ENCODE results near the gene IMMP2L.

Gene IMMP2L

GRCh38 chr7:110948280-110948679, 614.0 kb downstream of the IMMP2L start:
- Histone ChIP-seq H3K4me1 (ENCODE audit: control insufficient read depth in 1 of 2, insufficient read depth in 1 of 2, low read depth in 1 of 2, low read length in 1 of 2) (no peaks in the 10 kb centered on the region), H3K4me3 (ENCODE audit: low read depth in 1 of 2, low read length in 1 of 2) (no peak overlapping the region), H3K27me3 (no peaks in the 10 kb centered on the region), H3K27ac (no peak overlapping the region), H3K9me3 (no peaks in the 10 kb centered on the region), H3K36me3 (no peaks in the 10 kb centered on the region)
- no peak for TF ChIP-seq CTCF (IDR thresholded peaks at IDR 0.05)

- no peak for TF ChIP-seq CTCF (IDR thresholded peaks at IDR 0.05)
- no peaks in the 10 kb centered on the region for H3K27me3 ChIP-seq
- H3K27ac ChIP-seq: no peak overlapping the region
- no peak overlapping the region for H3K4me3 ChIP-seq (ENCODE audit: low read depth in 1 of 2, low read length in 1 of 2)
- H3K4me1 ChIP-seq (ENCODE audit: control insufficient read depth in 1 of 2, insufficient read depth in 1 of 2, low read depth in 1 of 2, low read length in 1 of 2): no peaks in the 10 kb centered on the region
- H3K9me3 ChIP-seq: no peaks in the 10 kb centered on the region
- H3K36me3 ChIP-seq: no peaks in the 10 kb centered on the region
Measured at GRCh38 chr7:110947408-110947807, 614.9 kb downstream of the IMMP2L start.

GRCh38 chr7:110944966-110945644, 617.2 kb downstream of the IMMP2L start:
- no peak for TF ChIP-seq CTCF (IDR thresholded peaks at IDR 0.05)
- Histone ChIP-seq H3K4me1 (ENCODE audit: control insufficient read depth in 1 of 2, insufficient read depth in 1 of 2, low read depth in 1 of 2, low read length in 1 of 2) (no peaks in the 10 kb centered on the region), H3K27ac (no peak overlapping the region), H3K9me3 (no peaks in the 10 kb centered on the region), H3K27me3 (no peaks in the 10 kb centered on the region), H3K4me3 (ENCODE audit: low read depth in 1 of 2, low read length in 1 of 2) (no peak overlapping the region), H3K36me3 (no peaks in the 10 kb centered on the region)

- Histone ChIP-seq H3K9me3 (no peaks in the 10 kb centered on the region), H3K27me3 (no peaks in the 10 kb centered on the region), H3K36me3 (no peaks in the 10 kb centered on the region), H3K4me3 (ENCODE audit: low read depth in 1 of 2, low read length in 1 of 2) (no peak overlapping the region), H3K4me1 (ENCODE audit: control insufficient read depth in 1 of 2, insufficient read depth in 1 of 2, low read depth in 1 of 2, low read length in 1 of 2) (no peaks in the 10 kb centered on the region), H3K27ac (no peak overlapping the region)
- TF ChIP-seq CTCF (IDR thresholded peaks at IDR 0.05): no peak
Measured at GRCh38 chr7:110944448-110944847, 617.8 kb downstream of the IMMP2L start.

- Histone ChIP-seq H3K4me1 (ENCODE audit: control insufficient read depth in 1 of 2, insufficient read depth in 1 of 2, low read depth in 1 of 2, low read length in 1 of 2) (no peaks in the 10 kb centered on the region), H3K27ac (no peak overlapping the region), H3K9me3 (no peaks in the 10 kb centered on the region), H3K36me3 (no peaks in the 10 kb centered on the region), H3K4me3 (ENCODE audit: low read depth in 1 of 2, low read length in 1 of 2) (no peak overlapping the region), H3K27me3 (no peaks in the 10 kb centered on the region)
- TF ChIP-seq CTCF (IDR thresholded peaks at IDR 0.05): no peak
Measured at GRCh38 chr7:110943701-110944345, 618.5 kb downstream of the IMMP2L start.
